Activated CD8-positive, alpha-beta memory T cell treated with anti-CD3 and anti-CD28 coated beads for 24 hours (primary cell): Measurements from ENCODE around the gene IL1RAPL1.

ENCODE experiments used
- DNase-seq: peaks from one replicate; pipeline ENCODE4 v3.0.0-alpha.2; 2020

IL1RAPL1 gene

GRCh38 chrX:29138003-29138402 is 550.8 kb downstream of the IL1RAPL1 start:
- DNase-seq: no peak

GRCh38 chrX:29143356-29143755 is 556.1 kb downstream of the IL1RAPL1 start:
- DNase-seq: no peak

GRCh38 chrX:29143756-29144155 is 556.5 kb downstream of the IL1RAPL1 start:
- no peak for DNase-seq

GRCh38 chrX:29145316-29145715 is 558.1 kb downstream of the IL1RAPL1 start:
- no peak for DNase-seq

- DNase-seq: no peak
These were observed 561.3 kb downstream of the IL1RAPL1 start for GRCh38 chrX:29148511-29148910.

GRCh38 chrX:29155286-29155685 is 568.0 kb downstream of the IL1RAPL1 start:
- no peak for DNase-seq

- DNase-seq: no peak
These were observed 585.6 kb downstream of the IL1RAPL1 start for GRCh38 chrX:29172880-29173279.

GRCh38 chrX:29187264-29187663 is 600.0 kb downstream of the IL1RAPL1 start:
- no peak for DNase-seq

- no peak for DNase-seq
These were observed 609.3 kb downstream of the IL1RAPL1 start for GRCh38 chrX:29196501-29196900.

GRCh38 chrX:29215251-29215650 is 628.0 kb downstream of the IL1RAPL1 start:
- no peak for DNase-seq

- no peak for DNase-seq
These were observed 638.4 kb downstream of the IL1RAPL1 start for GRCh38 chrX:29225670-29226069.

- no peak for DNase-seq
These were observed 642.6 kb downstream of the IL1RAPL1 start for GRCh38 chrX:29229802-29230201.

- no peak for DNase-seq
These were observed 644.6 kb downstream of the IL1RAPL1 start for GRCh38 chrX:29231800-29232199.

GRCh38 chrX:29233592-29234183 is 646.4 kb downstream of the IL1RAPL1 start:
- DNase-seq: no peak

- no peak for DNase-seq
These were observed 650.7 kb downstream of the IL1RAPL1 start for GRCh38 chrX:29237972-29238371.

- no peak for DNase-seq
These were observed 654.6 kb downstream of the IL1RAPL1 start for GRCh38 chrX:29241809-29242208.

- DNase-seq: no peak
These were observed 655.6 kb downstream of the IL1RAPL1 start for GRCh38 chrX:29242856-29243255.

- DNase-seq: no peak
These were observed 656.7 kb downstream of the IL1RAPL1 start for GRCh38 chrX:29243942-29244341.

- no peak for DNase-seq
These were observed 667.3 kb downstream of the IL1RAPL1 start for GRCh38 chrX:29254515-29254914.

GRCh38 chrX:29257521-29257920 is 670.3 kb downstream of the IL1RAPL1 start:
- no peak for DNase-seq

GRCh38 chrX:29269390-29269789 is 682.1 kb downstream of the IL1RAPL1 start:
- DNase-seq: no peak

GRCh38 chrX:29274517-29274916 is 687.3 kb downstream of the IL1RAPL1 start:
- no peak for DNase-seq

- no peak for DNase-seq
These were observed 688.7 kb downstream of the IL1RAPL1 start for GRCh38 chrX:29275928-29276327.

GRCh38 chrX:29281078-29281742 is 694.0 kb downstream of the IL1RAPL1 start:
- DNase-seq: no peak

- no peak for DNase-seq
These were observed 698.4 kb downstream of the IL1RAPL1 start for GRCh38 chrX:29285664-29286063.
